ENCODE data around the gene NPY2R. TPM values are rescaled to one million over a fixed set of nuclear protein-coding genes. Genes with fewer than 3 reads are reported as not detected.

NPY2R gene
- polyA plus RNA-seq, 1 donor (not counting 4 experiments of a cell fraction or from before 2014, with no cell fraction given): not detected

GRCh38 chr4:155249016-155249566, 40.7 kb downstream of the NPY2R start:
- dilution Hi-C loops (cut with MboI; ENCODE audit: extremely low pct_ligation_motif_present, low sequenced_read_pairs): no loop called here
- Histone ChIP-seq H4K20me1 (ENCODE audit: control insufficient read depth, extremely low read depth, insufficient read depth, low read length) (no peaks in the 10 kb centered on the region), H3K4me2 (ENCODE audit: control insufficient read depth, extremely low read depth, insufficient read depth, low read depth, low read length) (no peak overlapping the region), H3K4me1 (ENCODE audit: control insufficient read depth, extremely low read depth, insufficient read depth, low read length) (no peaks in the 10 kb centered on the region), H3K79me2 (ENCODE audit: control insufficient read depth, insufficient read depth, low read length) (no peaks in the 10 kb centered on the region), H3K4me3 (ENCODE audit: control insufficient read depth in 2 of 3, extremely low read depth in 1 of 3, insufficient read depth in 2 of 3, low read depth in 1 of 3, low read length in 3 of 3) (no peak overlapping the region), H3K9me1 (ENCODE audit: control insufficient read depth, extremely low read depth, insufficient read depth, low read length) (no peaks in the 10 kb centered on the region), H3K9me3 (ENCODE audit: control insufficient read depth, low read depth, low read length) (peaks cover 2% of the 10 kb centered on the region), H3K27me3 (ENCODE audit: control insufficient read depth, extremely low read depth, insufficient read depth, low read length) (no peaks in the 10 kb centered on the region), H3K27ac (ENCODE audit: control insufficient read depth, insufficient read depth, low read length) (no peak overlapping the region), H3K9ac (ENCODE audit: control insufficient read depth, extremely low read depth, insufficient read depth, low read length) (no peak overlapping the region), H2AFZ (ENCODE audit: control insufficient read depth, low read length) (no peak overlapping the region), H3K36me3 (ENCODE audit: control insufficient read depth in 2 of 2, extremely low read depth in 1 of 2, insufficient read depth in 2 of 2, low read length in 2 of 2) (no peaks in the 10 kb centered on the region)
- TF ChIP-seq CTCF (optimal IDR thresholded peaks at IDR 0.05 in 1 of 3, IDR thresholded peaks at IDR 0.05 in 1 of 3, conservative IDR thresholded peaks at IDR 0.05 in 1 of 3; ENCODE audit: extremely low read depth in 1 of 3, insufficient read depth in 2 of 3, low read length in 3 of 3) (no peak), EZH2 (IDR thresholded peaks at IDR 0.05; ENCODE audit: low read length) (no peak)
- FAIRE-seq: no peak
- no peak for DNase-seq (ENCODE audit: low read depth, low spot score)

- Histone ChIP-seq H3K9me1 (ENCODE audit: control insufficient read depth, extremely low read depth, insufficient read depth, low read length) (no peaks in the 10 kb centered on the region), H3K4me2 (ENCODE audit: control insufficient read depth, extremely low read depth, insufficient read depth, low read depth, low read length) (no peak overlapping the region), H2AFZ (ENCODE audit: control insufficient read depth, low read length) (no peak overlapping the region), H3K4me3 (ENCODE audit: control insufficient read depth in 2 of 3, extremely low read depth in 1 of 3, insufficient read depth in 2 of 3, low read depth in 1 of 3, low read length in 3 of 3) (no peak overlapping the region), H3K79me2 (ENCODE audit: control insufficient read depth, insufficient read depth, low read length) (no peaks in the 10 kb centered on the region), H3K36me3 (ENCODE audit: control insufficient read depth in 2 of 2, extremely low read depth in 1 of 2, insufficient read depth in 2 of 2, low read length in 2 of 2) (no peaks in the 10 kb centered on the region), H4K20me1 (ENCODE audit: control insufficient read depth, extremely low read depth, insufficient read depth, low read length) (no peaks in the 10 kb centered on the region), H3K4me1 (ENCODE audit: control insufficient read depth, extremely low read depth, insufficient read depth, low read length) (no peaks in the 10 kb centered on the region), H3K9ac (ENCODE audit: control insufficient read depth, extremely low read depth, insufficient read depth, low read length) (no peak overlapping the region), H3K9me3 (ENCODE audit: control insufficient read depth, low read depth, low read length) (no peaks in the 10 kb centered on the region), H3K27me3 (ENCODE audit: control insufficient read depth, extremely low read depth, insufficient read depth, low read length) (no peaks in the 10 kb centered on the region), H3K27ac (ENCODE audit: control insufficient read depth, insufficient read depth, low read length) (no peak overlapping the region)
- DNase-seq (ENCODE audit: low read depth, low spot score) (no peak), FAIRE-seq (no peak)
- no peak for TF ChIP-seq EZH2 (IDR thresholded peaks at IDR 0.05; ENCODE audit: low read length)
- no peak for TF ChIP-seq CTCF (optimal IDR thresholded peaks at IDR 0.05 in 1 of 3, IDR thresholded peaks at IDR 0.05 in 1 of 3, conservative IDR thresholded peaks at IDR 0.05 in 1 of 3; ENCODE audit: extremely low read depth in 1 of 3, insufficient read depth in 2 of 3, low read length in 3 of 3)
- dilution Hi-C loops (cut with MboI; ENCODE audit: extremely low pct_ligation_motif_present, low sequenced_read_pairs): no loop called here
Observed at GRCh38 chr4:155252327-155252726, 43.9 kb downstream of the NPY2R start.
